Gastrocnemius medialis (tissue), 4 donors: ENCODE data around the gene NUDT12. TPM values are rescaled to one million over a fixed set of nuclear protein-coding genes. Genes with fewer than 3 reads are reported as not detected.
A peak's percentile ranks its signal among the peaks of the same experiment; 100 is the strongest.

Experiments
- ATAC-seq, 2 donors: fragments of 150-250 bp; one replicate each; pipeline ENCODE4 v1.9.1; 2016
- DNase-seq, 2 donors: peaks; one replicate each; pipeline ENCODE4 v3.0.0-alpha.2; 2019
- H3K27ac ChIP-seq, 4 donors: fragments of 200-600 bp; sonication (generic); 1 replicate in 1 of 4; 2 replicates in 3 of 4; pipeline ENCODE4 v1.5.1; 2016 to 2018; ENCODE audit warnings: mild to moderate bottlenecking in 2 of 4, moderate library complexity in 1 of 4
- H3K27me3 ChIP-seq, 3 donors: fragments of 200-600 bp; sonication (generic) in 2 of 3; 1 replicate in 1 of 3; 2 replicates in 2 of 3; pipeline versions ENCODE4 v1.5.1 to v1.6.0; 2016 to 2019; ENCODE audit warnings: mild to moderate bottlenecking in 1 of 3, moderate library complexity in 1 of 3
- H3K36me3 ChIP-seq, 2 donors: fragments of 200-600 bp; sonication (generic) in 1 of 2; one replicate each; pipeline ENCODE4 v1.5.1; 2017 to 2018
- H3K4me1 ChIP-seq, 2 donors: fragments of 200-600 bp; sonication (generic) in 1 of 2; one replicate each; pipeline ENCODE4 v1.5.1; 2016 to 2017; ENCODE audit warnings: mild to moderate bottlenecking in 2 of 2
- H3K4me3 ChIP-seq, 4 donors: fragments of 200-600 bp; sonication (generic) in 3 of 4; 1 replicate in 1 of 4; 2 replicates in 3 of 4; pipeline ENCODE4 v1.5.1; 2016 to 2019; ENCODE audit warnings: mild to moderate bottlenecking in 2 of 4
- H3K9me3 ChIP-seq, 3 donors: fragments of 200-600 bp; sonication (generic) in 2 of 3; 1 replicate in 1 of 3; 2 replicates in 2 of 3; pipeline ENCODE4 v1.5.1; 2016 to 2019
- POLR2A ChIP-seq, 2 donors: fragments of 450-650 bp; IDR thresholded peaks; one replicate each; pipeline ENCODE4 v1.6.1; 2017; ENCODE audit warnings: antibody characterized with exemption in 2 of 2, mild to moderate bottlenecking in 2 of 2, moderate library complexity in 2 of 2
- in situ Hi-C, 4 donors: fragments of 200-750 bp; cut with MboI; loops; one replicate each; pipeline versions ENCODE4 v1.15.0 to v1.8.0; 2017; ENCODE audit warnings: low sequenced_read_pairs in 4 of 4
- intact Hi-C: fragments of 100-400 bp; cut with DNase I; formaldehyde crosslinking; loops from one replicate; pipeline ENCODE4 v1.15.1; 2023; ENCODE audit warnings: low total_unique reads
- total RNA-seq, 4 donors: library from RNA; depleted of rRNA; stranded (reverse); fragments of >200 nt; gene quantifications; one replicate each; pipeline versions ENCODE4 v1.1.0 to v1.2.3, GENCODE V29; 2016
- TF ChIP-seq, protein P1 (sequence below), 5 experiments: fragments of 450-650 bp in 3 of 5; fragments of 200-600 bp in 2 of 5; sonication (generic) in 2 of 5; IDR thresholded peaks in 4 of 5; conservative IDR thresholded peaks in 1 of 5; 1 replicate in 4 of 5; 2 replicates in 1 of 5; pipeline ENCODE4 v1.5.1; 2016 to 2019; ENCODE audit warnings: antibody characterized with exemption in 5 of 5, mild to moderate bottlenecking in 3 of 5, moderate library complexity in 3 of 5

Gene NUDT12
- total RNA-seq, 4 donors from 2014 or later = 4.3 to 14.5 (median 11.6) TPM

DNA sequence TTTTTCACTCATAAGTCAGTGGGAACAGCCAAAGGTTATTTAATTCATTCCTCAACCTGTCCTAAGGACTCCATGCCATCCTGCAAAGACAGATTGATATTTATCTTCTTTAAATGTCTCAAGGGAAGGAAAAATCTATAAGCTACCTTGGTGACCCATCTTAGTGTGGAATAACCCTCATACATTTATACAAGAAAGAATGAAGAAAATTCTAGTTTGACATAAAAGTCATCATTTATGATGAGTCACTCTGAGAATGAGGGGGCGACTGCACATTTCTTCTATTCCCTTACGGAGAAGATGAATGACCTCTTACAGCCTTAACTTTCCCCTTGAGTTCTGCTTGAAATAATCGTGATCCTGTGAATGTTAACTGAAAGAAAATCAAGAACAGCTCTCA, 26.8 kb upstream of the NUDT12 start:
- Histone ChIP-seq H3K4me3 (no peak overlapping the region), H3K36me3 (no peaks in the 10 kb centered on the region), H3K27me3 (no peaks in the 10 kb centered on the region), H3K9me3 (no peaks in the 10 kb centered on the region), H3K27ac (no peak overlapping the region), H3K4me1 (no peaks in the 10 kb centered on the region)
- in situ Hi-C loops = loop anchor here (25.0 kb wide), 1 partner anchor 598 kb away; no protein-coding TSS in a partner anchor
- ATAC-seq = no peak
- DNase-seq = no peak
- no peak for TF ChIP-seq POLR2A (IDR thresholded peaks at IDR 0.05)
- TF ChIP-seq, protein P1, sequence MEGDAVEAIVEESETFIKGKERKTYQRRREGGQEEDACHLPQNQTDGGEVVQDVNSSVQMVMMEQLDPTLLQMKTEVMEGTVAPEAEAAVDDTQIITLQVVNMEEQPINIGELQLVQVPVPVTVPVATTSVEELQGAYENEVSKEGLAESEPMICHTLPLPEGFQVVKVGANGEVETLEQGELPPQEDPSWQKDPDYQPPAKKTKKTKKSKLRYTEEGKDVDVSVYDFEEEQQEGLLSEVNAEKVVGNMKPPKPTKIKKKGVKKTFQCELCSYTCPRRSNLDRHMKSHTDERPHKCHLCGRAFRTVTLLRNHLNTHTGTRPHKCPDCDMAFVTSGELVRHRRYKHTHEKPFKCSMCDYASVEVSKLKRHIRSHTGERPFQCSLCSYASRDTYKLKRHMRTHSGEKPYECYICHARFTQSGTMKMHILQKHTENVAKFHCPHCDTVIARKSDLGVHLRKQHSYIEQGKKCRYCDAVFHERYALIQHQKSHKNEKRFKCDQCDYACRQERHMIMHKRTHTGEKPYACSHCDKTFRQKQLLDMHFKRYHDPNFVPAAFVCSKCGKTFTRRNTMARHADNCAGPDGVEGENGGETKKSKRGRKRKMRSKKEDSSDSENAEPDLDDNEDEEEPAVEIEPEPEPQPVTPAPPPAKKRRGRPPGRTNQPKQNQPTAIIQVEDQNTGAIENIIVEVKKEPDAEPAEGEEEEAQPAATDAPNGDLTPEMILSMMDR (IDR thresholded peaks at IDR 0.05 in 4 of 5, conservative IDR thresholded peaks at IDR 0.05 in 1 of 5) = no peak
- intact Hi-C loops = no loop called here

DNA sequence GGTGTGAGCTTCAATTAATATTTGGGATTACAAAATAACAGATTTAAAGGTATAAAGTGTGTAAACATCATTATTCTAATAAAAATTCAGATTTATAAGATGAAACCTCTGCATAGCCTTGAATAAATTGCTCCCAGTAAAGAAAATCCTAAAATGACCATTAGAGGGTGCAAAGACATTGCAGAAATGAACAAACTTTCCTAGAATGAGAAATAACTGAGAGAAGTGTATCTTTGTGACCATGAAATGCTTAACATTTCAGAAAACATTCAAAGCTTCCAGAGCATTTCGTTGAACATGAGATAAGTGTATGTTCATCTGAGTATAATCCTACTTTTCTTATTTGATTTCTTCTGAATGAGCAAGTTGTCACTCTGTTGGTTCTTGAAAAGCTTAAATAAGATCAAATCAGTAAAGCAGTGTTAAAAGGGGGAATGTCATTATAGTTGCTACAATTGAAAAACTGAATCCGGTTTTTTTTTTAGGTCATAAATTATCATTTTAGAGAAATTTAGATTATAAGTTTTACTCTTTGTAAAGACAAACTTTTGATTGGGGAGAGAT, 24.7 kb upstream of the NUDT12 start:
- no peak for TF ChIP-seq POLR2A (IDR thresholded peaks at IDR 0.05)
- TF ChIP-seq, protein P1 (IDR thresholded peaks at IDR 0.05 in 4 of 5, conservative IDR thresholded peaks at IDR 0.05 in 1 of 5) = peak in 1 of 5 experiments; percentile 7
- H3K4me1 ChIP-seq = no peaks in the 10 kb centered on the region
- no peaks in the 10 kb centered on the region for H3K36me3 ChIP-seq
- H3K27me3 ChIP-seq = no peaks in the 10 kb centered on the region
- in situ Hi-C loops (loop anchor here (25.0 kb wide), 1 partner anchor 600 kb away; no protein-coding TSS in a partner anchor), intact Hi-C loops (no loop called here)
- no peak overlapping the region for H3K4me3 ChIP-seq
- DNase-seq (no peak), ATAC-seq (no peak)
- no peak overlapping the region for H3K27ac ChIP-seq
- H3K9me3 ChIP-seq = no peaks in the 10 kb centered on the region

DNA sequence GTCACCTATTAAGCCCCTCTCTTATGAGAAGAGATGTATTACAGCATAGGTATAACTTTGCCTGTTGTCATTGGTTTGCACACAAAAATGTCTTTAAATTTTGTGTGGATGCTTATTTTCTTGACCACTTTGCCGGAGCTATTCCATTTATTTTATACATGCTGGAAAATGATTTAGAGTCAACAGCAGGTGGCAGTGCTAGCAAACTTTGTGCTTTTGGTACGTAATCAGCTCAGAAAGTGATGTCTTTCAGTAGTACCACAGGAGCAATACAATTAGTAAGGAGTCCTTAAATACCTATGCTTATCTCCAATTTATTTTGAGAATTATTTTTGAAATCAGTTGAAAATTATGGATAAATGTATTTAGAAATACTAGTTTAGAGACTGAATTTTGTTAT, 19.8 kb upstream of the NUDT12 start:
- TF ChIP-seq, protein P1 (IDR thresholded peaks at IDR 0.05 in 4 of 5, conservative IDR thresholded peaks at IDR 0.05 in 1 of 5) = peak in 3 of 5 experiments; percentile 27 to 40 (median 32)
- TF ChIP-seq POLR2A (IDR thresholded peaks at IDR 0.05) = no peak
- no peaks in the 10 kb centered on the region for H3K9me3 ChIP-seq
- H3K27ac ChIP-seq = no peak overlapping the region
- intact Hi-C loops (loop anchor here (2.0 kb wide), 1 partner anchor 596 kb away; no protein-coding TSS in a partner anchor), in situ Hi-C loops (loop anchor here (25.0 kb wide), 1 partner anchor 605 kb away; no protein-coding TSS in a partner anchor)
- no peak for DNase-seq
- no peaks in the 10 kb centered on the region for H3K36me3 ChIP-seq
- no peak overlapping the region for H3K4me3 ChIP-seq
- H3K4me1 ChIP-seq = no peaks in the 10 kb centered on the region
- ATAC-seq = peak in 1 of 2 donors; percentile 46
- no peaks in the 10 kb centered on the region for H3K27me3 ChIP-seq

DNA sequence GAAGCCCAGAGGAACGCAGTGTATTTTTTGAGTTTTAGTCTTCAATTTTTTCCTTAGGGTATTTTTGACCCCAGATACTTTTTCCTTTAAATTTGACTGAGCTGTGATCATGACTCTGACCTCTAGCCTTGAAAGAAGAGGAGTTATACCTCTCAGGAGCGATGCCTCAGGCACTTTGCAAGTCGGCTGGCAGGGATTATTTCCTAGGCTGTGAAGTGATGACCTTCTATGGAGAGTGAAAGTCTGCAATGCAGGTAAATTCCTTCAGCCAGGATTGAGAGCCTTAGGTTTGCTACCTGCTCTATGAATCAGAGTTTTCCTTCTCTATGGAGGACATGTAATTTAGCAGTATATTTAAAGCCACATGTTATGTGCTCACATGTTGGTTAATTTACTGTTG, 10.8 kb upstream of the NUDT12 start:
- Histone ChIP-seq H3K4me1 (no peaks in the 10 kb centered on the region), H3K27me3 (no peaks in the 10 kb centered on the region), H3K27ac (no peak overlapping the region), H3K9me3 (no peaks in the 10 kb centered on the region), H3K36me3 (no peaks in the 10 kb centered on the region), H3K4me3 (no peak overlapping the region)
- ATAC-seq (no peak), DNase-seq (no peak)
- TF ChIP-seq, protein P1 (IDR thresholded peaks at IDR 0.05 in 4 of 5, conservative IDR thresholded peaks at IDR 0.05 in 1 of 5) = no peak
- in situ Hi-C loops = no loop called here
- intact Hi-C loops = no loop called here

DNA sequence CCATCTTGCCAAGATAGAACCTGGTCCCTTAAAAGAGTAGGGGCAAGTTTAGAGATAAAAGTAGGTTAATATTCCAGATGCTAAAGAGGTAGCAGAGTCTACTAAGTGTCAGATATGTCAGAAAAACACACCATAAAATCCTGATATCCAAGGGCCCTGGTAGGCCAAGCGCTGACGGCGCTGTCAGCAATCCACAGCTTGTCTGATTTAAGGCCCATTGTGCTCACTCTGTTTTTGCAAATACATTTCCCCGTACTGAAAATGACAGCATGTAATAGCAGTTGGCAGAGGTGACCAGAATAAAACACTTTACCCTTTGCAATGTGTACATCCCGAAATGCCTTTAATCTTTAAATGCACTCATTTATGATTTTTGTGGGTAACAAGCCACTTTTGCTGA, 9.9 kb upstream of the NUDT12 start:
- Histone ChIP-seq H3K27ac (no peak overlapping the region), H3K4me3 (no peak overlapping the region), H3K9me3 (no peaks in the 10 kb centered on the region), H3K36me3 (no peaks in the 10 kb centered on the region), H3K4me1 (no peaks in the 10 kb centered on the region), H3K27me3 (no peaks in the 10 kb centered on the region)
- in situ Hi-C loops (no loop called here), intact Hi-C loops (no loop called here)
- no peak for ATAC-seq
- DNase-seq = no peak
- TF ChIP-seq, protein P1 (IDR thresholded peaks at IDR 0.05 in 4 of 5, conservative IDR thresholded peaks at IDR 0.05 in 1 of 5) = no peak
- no peak for TF ChIP-seq POLR2A (IDR thresholded peaks at IDR 0.05)
